GM19452 (cell line): ENCODE measurements around the gene CERS4.
A peak's percentile ranks its signal among the peaks of the same experiment; 100 is the strongest.
"Not testable (repeated sequence)": the region's sequence is repeated elsewhere in the genome, so short reads cannot be mapped to it uniquely, and the experiment has no call there.

Source experiments
- ATAC-seq: cut with Tn5 transposase; IDR thresholded peaks from one replicate; pipeline ENCODE4 v1.9.1; 2021; ENCODE audit not compliant: unreplicated experiment

The CERS4 gene, protein sequence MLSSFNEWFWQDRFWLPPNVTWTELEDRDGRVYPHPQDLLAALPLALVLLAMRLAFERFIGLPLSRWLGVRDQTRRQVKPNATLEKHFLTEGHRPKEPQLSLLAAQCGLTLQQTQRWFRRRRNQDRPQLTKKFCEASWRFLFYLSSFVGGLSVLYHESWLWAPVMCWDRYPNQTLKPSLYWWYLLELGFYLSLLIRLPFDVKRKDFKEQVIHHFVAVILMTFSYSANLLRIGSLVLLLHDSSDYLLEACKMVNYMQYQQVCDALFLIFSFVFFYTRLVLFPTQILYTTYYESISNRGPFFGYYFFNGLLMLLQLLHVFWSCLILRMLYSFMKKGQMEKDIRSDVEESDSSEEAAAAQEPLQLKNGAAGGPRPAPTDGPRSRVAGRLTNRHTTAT

DNA sequence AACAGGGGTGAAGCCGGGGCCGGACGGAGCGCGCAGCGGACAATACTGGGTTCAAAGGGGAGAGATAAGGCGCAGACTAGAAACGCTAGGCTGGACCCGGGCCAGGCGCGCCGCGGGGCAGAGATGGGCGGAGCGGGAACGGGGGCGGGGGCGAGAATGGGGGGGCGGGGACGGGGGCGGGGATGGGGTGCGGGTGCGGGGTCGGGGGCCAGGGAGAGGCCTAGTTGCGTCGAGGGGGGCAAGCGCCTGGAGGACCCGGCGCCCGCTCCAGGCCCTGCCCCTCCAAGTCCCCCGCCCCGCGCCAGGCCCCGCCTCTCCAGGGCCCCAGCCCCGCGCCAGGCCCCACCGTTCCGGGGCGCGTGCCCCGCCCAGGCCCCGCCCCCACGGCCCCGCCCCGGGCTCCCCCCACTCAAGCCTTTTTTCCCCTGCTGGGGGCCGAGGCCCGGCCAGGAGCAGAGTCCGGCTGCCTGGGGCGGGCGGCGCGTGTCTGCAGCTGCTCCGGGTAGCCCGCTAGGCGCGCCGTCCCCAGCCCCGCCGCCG, at the start of gene CERS4:
TSS of gene CERS4 (plus strand) at position 449 of the 540 bp plus-strand sequence. CDS start 41,707 bp downstream, outside the sequence.
- ATAC-seq = peak; percentile 62

DNA sequence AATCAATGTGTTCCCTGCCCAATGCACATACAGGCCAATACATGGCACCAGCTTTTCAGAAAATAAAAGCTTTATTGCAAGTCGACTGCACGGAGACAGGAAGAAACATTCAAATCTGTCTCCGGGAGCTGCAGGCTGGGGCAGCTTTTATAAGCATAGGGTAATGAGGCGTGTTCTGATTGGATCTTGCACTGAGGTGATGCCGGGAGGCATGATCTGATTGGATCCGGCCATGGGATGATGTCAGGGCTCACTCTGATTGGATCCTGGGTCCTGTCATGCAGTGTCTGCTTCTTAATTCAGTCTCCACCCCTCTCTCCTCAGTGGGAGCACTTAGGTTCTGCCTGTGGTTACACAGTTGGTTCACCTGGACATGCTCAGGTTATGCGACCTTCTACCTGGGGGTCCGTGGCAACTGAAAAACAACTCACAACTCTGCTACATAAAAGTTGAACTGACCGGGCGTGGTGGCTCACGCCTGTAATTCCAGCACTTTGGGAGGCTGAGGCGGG, 48.0 kb upstream of the CERS4 start:
- no peak for ATAC-seq

- ATAC-seq = no peak
Observed at GRCh38 chr19:8163759-8164158, 45.4 kb upstream of the CERS4 start.

DNA sequence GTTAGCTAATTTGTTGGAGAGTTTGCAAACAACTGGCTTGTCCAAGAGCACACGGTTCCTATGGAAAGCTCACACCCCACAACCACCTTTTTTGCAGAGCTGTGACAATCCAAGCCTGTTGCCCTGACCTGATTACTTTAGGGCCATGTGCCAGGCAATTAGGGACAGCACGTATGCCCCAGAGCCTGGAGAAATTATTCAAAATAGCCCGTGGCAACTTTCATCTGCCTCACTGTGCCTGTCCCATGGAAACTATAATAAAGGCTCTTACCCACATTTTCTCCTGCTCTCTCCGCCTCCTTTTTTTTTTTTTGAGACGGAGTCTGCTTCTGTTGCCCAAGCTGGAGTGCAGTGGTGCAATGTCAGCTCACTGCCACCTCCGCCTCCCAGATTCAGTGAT, 41.2 kb upstream of the CERS4 start:
- ATAC-seq = no peak

DNA sequence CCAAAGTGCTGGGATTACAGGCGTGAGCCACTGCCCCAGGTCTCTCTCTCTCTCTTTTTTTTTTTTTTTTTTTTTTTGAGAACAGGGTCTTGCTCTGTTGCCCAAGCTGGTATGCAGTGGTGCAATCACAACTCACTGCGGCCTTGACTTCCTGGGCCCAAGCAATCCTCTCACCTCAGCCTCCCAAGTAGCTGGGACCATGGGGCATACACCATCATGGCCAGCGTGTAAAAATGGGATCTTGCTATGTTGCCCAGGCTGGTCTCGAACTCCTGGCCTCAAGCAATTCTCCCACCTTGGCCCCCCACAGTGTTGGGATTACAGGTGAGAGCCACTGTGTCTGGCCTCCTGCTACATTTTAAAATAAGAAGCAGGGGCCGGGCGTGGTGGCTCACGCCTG, 40.6 kb upstream of the CERS4 start:
- no peak for ATAC-seq

DNA sequence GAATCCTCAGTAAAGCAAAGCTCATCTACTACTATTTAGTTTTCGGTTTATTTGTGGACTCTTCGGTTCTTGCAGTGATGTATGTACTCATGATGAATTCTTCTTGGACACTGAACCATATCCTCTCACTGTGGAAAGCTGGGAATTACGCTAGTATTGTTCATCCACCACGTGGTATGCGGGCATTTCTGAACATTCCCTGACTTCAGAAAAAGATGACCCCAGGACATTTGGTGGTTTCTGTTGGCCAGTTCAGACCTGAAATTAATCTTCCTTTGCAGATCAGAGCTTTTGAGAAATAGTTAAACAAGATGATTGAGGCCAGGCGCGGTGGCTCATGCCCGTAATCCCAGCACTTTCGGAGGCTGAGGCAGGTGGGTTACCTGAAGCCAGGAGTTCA, 34.5 kb upstream of the CERS4 start:
- ATAC-seq = no peak

GRCh38 chr19:8180018-8180417, 29.2 kb upstream of the CERS4 start:
- no peak for ATAC-seq

DNA sequence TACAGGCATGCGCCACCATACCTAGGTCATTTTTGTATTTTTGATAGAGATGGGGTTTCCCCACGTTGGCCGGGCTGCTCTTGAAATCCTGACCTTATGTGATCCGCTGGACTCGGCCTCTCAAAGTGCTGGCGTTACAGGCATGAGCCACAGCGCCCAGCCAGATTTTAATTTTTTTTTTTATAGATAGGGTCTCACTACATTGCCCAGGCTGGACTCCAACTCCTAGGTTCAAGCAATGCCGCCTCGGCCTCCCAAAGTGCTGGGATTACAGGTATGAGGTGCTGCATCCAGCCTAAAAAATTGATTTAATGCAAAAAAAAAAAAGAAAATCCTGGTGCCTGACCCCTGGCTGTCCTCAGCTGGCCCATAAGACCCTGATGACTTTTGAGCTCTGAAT, 24.9 kb upstream of the CERS4 start:
- no peak for ATAC-seq

- no peak for ATAC-seq
Observed at GRCh38 chr19:8185343-8186068, 23.7 kb upstream of the CERS4 start.

DNA sequence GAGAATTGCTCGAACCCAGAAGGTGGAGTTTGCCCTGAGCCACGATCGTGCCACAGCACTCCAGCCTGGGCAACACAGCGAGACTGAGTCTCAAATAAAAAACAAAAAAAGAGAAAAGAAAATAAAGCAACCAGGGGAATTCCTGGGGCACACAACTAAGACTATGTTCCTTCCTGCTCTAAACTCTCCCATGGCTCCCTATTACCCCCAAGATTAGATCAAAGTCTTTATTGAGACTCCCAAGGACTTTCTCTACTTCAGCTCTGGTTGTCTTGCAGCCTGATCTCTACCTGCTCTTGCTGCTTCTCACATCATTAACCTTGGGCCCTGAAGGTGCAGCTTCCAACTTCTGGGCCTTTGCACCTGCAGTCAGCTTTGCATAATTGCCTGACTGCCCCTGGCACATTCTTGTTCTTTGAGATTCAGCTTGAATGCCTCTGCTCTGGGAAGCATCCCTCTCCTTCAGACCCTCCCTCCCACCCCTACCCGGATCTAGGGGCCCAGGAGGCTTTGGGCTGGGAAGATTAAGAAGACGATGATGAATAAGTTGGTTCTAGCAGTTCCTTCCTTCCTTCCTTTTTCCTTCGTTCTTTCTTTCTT, 16.8 kb upstream of the CERS4 start:
- no peak for ATAC-seq

GRCh38 chr19:8194528-8195267, 14.5 kb upstream of the CERS4 start:
- ATAC-seq = no peak

DNA sequence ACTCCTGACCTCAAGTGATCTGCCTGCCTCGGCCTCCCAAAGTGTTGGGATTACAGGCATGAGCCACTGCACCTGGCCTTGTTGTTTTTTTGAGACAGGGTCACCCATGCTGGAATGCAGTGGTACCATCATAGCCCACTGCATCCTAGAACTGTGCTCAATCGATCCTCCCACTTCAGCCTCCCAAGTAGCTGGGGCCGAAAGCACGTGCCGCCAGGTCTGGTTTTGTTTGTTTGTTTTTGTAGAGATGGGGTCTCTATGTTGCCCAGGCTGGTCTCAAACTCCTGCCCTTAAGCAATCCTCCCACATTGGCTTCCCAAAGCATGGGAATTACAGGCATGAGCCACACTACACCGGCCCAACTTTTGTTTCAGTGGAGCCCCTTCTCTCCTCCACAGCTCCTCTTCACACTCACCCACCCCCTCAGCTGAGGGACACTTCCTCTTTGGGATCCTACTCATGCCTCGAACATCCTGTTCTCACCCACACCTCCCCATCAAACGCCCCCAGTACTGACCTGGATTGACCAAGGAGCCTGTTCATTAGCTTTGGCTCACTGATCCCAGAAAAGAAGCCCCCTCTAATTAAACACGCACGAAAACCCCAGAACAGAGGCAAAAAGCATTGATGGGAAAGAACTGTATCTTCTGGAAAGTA, 12.8 kb upstream of the CERS4 start:
- ATAC-seq = no peak

DNA sequence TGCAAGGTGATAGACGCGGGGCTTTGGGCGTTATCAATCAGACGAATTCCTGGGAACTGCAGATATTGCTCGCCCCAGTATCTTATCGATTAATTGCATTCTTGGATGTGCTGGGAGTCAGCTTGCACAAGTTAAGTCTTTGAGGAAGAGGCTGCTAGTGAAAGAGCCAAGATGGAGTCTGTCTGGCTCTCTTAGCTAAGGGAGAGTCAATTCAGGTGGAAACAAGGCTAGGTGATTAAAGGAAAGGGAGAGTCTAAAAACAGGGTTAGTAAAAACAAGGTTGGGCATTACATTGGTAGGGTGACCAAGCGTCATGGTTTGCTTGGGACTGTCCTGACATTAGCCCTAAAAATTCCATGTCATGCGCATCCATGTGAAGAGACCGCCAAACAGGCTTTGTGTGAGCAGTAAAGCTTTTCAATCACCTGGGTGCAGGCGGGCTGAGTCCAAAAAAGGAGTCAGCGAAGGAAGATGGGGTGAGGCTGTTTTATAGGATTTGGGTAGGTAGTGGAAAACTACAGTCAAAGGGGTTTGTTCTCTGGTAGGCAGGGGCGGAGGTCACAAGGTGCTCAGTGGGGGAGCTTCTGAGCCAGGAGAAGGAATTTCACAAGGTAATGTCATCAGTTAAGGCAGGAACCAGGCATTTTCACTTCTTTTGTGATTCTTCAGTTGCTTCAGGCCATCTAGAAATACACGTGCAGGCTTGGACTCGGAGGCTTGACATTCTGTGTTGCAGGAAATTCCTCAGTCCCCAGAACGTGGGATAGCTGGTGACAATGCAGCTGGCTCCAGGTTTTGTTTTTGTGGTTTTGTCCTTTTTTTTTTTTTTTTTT, 5.7 kb upstream of the CERS4 start:
- not testable (repeated sequence) for ATAC-seq

DNA sequence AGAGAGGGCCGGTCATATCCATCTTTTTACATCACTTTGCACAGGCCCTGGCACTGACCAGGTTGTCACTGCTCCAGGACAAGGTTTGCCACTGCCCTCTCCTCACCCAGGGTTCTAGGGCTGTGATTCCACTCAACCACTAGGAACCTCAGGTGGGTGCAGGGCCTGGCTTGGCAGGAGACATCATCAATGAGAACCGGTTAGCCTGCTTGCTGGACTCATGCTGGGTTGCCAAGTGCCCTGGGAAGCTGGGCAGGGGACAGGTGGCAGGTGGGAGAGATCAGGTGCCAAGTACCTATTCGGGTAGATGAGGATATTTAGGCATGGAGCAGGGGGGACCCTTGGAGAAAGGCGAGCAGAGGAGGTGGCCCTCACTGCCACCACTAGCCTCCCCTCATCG, 4.2 kb upstream of the CERS4 start:
- no peak for ATAC-seq

DNA sequence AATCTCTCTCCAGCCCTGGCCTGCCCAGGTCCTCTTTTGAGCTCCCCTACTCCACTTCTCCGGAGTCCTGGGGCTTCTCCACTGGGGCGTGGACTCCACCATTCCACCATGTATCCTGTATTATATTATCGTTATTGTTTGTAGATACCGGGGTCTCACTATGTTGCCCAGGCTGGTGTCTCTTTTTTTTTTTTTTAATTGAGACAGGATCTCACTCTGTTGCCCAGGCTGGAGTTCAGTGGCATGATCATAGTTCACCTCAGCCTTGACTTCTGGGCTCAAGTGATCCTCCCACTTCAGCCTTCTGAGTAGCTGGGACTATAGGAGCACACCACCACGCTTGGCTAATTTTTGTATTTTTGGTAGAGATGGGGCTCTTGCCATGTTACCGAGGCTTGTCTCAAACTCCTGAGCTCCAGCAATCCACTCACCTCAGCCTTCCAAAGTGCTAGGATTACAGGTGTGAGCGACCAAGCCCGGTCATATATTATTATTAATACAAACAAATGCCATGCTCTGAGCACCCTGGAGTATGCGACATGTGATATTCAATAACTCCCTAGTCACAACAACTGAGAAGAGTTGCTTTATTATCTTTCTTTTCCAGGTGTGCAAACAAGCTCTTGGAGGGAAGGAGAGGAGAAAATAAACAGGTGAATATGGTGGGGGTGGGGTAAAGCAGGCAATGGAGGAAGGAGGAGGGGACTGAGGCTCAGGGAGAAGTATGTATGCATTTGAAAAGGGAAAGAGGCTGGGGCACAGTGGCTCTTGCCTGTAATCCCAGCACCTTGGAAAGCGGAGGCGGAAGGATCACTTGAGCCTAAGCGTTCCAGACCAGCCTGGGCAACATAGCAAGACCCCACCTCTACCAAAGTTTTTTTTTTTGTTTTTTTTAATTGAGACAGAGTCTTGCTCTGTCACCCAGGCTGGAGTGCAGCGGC, 2.8 kb upstream of the CERS4 start:
- no peak for ATAC-seq

DNA sequence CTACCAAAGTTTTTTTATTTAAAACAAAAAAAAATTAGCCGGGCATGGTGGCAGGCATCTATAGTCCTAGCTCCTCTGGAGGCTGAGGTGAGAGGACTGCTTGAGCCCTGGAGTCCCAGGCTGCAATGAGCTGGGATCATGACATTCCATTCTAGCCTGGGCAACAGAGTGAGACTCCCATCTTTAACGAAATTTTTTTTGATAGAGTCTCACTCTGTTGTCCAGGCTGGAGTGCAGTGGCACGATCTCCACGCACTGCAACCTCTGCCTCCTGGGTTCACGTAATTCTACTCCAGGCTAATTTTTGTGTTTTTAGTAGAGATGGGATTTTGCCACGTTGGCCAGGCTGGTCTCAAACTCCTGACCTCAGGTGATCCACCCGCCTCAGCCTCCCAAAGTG, 1.8 kb upstream of the CERS4 start:
- not testable (repeated sequence) for ATAC-seq

DNA sequence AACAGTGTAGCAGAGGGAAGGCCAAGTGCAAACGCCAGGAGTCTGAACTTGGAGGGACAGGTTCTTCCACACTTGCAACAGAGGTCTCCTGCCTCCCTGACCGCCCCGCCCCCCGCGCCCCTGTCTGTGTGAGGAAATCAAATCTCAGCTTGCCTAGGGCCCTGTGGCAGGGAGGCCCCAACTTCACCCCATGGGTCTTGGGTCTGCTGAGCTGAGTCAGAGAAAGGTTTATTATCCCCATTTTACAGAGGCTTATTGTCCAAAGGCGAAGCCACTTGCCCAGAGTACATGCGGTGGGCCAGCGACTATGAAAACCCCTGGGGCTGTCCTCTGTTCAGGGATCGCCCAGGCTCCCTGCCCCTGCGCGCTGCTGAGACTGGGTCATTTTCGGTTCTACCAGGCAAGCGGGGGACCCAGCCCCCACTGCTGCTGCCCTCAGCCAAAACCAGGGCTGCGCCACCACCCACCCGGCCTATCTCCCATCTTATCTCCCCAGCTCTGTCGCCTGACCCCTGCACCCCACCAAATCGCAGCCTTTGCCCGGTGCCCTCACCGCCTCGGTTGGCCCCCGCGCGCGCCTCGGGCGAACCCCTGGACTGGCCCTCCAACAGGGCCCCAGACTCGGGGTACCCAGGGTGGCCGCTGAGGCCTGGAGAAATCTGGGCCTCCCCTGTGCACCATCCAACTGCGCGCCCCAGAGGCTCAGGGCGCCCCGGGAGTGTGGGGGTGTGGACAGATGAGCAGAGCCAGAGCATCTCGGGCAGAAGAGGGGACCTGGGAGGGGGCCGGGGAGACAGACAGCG, 850 bp upstream of the CERS4 start:
- ATAC-seq = no peak
